GM10847 (cell line): ENCODE measurements around the gene HHAT.

Source experiments
- POLR2A ChIP-seq: IDR thresholded peaks from 2 replicates; pipeline ENCODE4 v1.6.1; 2011; ENCODE audit not compliant: insufficient read length; ENCODE audit errors: extremely low read depth

HHAT gene

DNA sequence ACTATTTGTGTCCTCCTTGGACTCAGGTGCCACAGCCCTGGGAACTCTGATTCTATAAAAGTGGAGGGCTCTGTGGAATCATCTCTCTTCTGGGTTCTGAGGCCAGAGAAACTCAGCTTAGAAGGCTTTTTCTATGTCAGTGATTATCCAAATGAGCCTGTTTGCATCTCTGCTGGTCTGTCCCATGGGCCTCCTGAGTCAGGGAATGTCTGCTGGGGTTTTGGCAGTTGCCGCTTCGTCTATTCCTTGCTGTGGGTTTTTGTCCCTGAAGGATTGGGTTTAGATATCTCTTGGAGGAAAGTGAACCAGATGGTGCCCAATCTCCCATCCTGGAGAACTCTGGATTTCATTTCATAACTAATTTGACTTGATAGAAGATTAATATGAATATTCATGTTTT is 297.6 kb downstream of the HHAT start:
- TF ChIP-seq POLR2A: no peak

DNA sequence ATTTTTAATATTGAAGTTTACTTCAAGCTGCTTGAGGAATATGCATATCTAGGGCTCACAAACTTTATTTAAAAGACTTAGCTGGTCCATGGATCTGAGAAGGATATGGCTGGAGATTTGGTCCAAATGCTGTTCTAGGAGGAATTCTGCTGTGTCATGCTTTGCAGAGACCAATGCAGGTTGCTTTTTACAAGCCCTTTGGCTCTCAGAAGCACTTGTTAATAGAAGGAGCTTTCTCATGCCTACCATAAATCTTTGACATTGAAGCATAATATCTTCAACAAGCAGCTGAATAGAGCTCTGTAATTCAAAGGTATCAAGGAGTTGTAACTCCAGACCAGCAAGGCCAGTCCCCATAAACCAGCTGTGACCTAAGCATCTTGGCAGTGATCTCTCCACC is 299.1 kb downstream of the HHAT start:
- TF ChIP-seq POLR2A: no peak

- no peak for TF ChIP-seq POLR2A
Measured at GRCh38 chr1:210629276-210629675, 300.6 kb downstream of the HHAT start.

DNA sequence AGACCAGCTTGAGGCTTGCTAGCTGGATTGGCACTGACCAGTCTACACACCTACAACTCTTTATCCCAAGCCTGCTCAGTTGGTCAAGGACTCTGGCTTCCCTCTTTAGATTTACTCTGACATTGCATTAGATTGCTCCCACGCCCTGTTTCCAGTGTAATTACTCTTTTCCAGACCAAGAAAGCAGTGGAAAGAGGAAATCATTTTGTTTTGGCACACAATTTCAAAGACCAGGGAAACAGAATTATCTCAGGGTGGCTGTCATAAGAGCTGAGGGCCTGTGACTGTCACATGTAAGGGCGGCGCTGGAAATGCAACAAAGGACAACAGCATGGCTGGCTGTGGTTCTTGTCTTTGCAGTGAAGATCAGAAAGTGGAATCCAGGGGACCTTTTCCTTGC is 302.7 kb downstream of the HHAT start:
- TF ChIP-seq POLR2A: no peak

DNA sequence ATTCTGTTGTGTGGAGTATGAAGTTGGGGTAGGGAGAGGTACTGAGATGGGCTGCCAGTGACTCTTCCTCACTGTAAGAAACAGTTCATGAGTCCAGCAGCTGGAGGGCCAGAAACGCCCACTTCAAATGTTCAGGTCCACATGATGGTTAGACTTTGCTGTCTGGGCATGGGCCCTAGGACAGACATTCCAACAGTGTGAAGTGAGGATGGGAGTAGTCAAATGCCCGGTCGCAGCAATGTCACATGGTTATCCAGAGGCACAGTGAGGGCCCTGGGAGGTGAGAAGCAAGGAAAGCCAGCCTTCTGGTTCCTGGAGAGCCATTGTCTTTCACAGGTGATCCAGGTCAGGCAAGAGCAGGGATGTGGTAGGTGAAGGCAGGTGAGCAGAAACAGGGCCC is 304.4 kb downstream of the HHAT start:
- TF ChIP-seq POLR2A: no peak

- TF ChIP-seq POLR2A: no peak
Measured at GRCh38 chr1:210633636-210634035, 304.9 kb downstream of the HHAT start.

- no peak for TF ChIP-seq POLR2A
Measured at GRCh38 chr1:210635108-210635507, 306.4 kb downstream of the HHAT start.

DNA sequence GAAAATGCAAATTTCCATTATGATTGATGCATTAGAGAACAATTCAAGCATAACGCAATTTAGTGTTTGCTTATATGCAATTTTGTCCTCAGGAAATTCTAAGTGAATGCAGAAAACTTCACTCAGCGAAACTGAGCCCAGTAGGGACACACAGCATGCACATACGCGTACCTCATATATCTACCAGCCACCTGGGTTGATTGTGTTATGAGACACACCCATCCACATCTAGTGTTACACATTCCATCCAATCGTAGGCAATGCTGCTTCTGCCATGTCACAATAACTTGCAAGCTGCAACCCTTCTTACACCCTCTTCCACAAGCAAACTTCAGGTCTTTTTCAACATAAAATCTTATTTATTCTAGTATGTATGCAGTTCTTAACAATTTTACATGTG is 312.9 kb downstream of the HHAT start:
- TF ChIP-seq POLR2A: no peak

DNA sequence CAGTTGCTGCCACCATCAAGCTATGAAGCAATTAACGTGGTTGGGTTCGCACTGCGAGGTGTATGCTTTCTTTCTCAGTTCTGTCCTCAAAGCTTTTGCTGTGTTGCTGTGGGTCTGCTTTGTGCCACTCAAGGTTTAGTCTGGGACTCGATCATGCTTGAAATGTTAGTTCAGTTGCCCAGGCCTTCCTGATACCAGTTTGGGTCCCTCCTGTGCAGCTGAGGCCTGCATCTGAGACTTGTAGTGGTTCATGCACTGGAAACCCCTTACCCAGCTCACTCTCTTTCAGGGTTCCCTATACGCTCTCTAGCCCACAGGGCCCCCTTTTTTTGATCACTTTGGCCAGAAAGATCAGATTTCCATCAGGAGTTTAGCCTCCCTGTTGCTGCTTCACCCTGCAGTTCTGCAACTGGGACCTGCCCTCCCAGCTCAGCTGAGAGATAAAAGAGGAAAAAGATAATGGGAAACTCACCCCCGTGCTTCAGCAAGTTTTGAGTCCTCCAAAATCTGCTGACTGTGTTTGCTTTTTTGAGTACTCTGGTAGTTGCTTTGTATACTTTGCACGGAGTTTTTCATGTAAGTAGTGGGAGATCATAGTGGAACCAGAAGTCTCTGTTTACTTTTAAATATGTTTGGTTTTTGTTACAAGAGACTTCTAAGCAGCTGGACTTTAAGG is 317.0 kb downstream of the HHAT start:
- TF ChIP-seq POLR2A: no peak

GRCh38 chr1:210646258-210646616 is 317.5 kb downstream of the HHAT start:
- TF ChIP-seq POLR2A: no peak

DNA sequence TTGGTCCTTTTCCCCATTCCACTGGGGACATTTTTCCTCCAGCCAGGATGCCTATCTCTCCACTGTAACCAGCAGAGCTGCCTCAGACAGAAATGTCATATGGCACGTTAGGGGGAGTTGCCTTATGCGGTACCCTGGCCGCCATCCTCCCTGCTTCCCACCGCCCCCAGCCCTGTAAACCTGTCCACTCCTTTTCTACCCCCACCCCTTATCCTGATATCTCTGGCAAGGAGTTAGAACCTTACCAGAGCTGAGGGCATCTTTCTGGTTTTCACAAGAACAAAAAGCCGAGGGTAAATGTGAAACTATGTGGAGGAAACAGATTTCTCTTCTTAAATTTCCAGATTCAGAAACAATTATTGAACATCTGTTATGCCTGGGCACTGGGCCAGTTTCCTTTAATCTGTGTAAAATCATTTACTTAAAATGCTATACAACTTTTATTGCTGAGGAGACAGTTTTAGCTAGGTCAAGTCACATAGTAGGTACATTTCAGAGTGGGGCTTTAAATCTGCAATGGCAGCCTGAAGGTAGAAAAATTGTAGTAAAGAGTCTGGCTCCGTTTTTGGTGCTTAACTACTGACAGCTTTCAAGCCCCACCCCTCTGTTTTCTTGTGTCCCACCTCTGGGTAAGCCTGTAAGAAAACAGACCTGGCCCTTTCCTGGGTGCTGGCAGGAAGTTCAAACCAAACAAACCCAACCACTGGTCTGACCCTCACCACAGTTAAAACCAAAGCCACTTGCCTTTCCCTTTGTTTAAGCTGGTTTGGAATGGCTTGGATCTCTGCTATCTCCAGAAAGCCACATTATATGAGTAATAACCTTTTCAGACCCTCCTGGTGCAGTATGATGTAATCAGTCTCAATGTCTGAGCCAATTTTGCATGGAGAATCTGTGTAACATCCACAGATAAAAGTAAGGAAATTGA is 319.0 kb downstream of the HHAT start:
- TF ChIP-seq POLR2A: no peak

GRCh38 chr1:210648588-210649269 is 320.0 kb downstream of the HHAT start:
- TF ChIP-seq POLR2A: no peak

DNA sequence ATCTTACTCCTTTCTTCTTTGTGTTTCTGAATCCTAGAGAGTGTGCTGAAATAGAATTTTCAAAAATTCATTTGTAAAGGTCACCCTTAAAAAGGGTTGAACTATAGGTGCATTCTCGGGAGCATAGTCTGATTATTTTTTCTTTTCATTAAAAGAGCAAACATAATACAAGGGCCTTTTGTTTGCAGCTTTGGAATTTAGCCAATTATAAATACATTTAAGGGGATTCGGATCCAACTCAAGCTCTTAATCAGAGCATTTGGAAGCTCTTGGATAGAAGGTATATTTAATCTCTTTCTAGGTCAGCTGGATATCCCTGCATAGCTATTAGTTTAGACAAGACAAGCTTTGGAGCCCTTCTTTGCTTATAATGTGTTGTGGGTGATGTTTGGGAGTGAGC is 321.7 kb downstream of the HHAT start:
- TF ChIP-seq POLR2A: no peak

GRCh38 chr1:210652329-210652954 is 323.7 kb downstream of the HHAT start:
- no peak for TF ChIP-seq POLR2A

DNA sequence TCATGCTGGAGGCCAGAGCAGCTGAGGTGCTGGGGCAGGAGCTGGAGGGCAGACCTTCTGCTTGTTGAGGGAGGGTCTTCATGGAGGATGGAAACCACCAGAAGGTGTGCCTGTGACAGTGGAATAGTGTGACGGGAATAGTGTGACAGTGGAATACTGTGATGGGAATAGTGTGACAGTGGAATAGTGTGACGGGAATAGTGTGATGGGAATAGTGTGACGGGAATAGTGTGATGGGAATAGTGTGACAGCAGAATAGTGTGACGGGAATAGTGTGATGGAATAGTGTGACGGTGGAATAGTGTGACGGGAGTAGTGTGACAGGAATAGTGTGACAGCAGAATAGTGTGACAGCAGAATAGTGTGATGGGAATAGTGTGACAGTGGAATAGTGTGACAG is 325.1 kb downstream of the HHAT start:
- no peak for TF ChIP-seq POLR2A
